Fibroblast of skin of left biceps (primary cell): ENCODE results near the gene GORASP1.

Source experiments
- DNase-seq, 2 experiments: peaks; one replicate each; pipeline ENCODE4 v3.0.0-alpha.2; 2013; ENCODE audit warnings: low read depth in 2 of 2

Gene GORASP1

DNA sequence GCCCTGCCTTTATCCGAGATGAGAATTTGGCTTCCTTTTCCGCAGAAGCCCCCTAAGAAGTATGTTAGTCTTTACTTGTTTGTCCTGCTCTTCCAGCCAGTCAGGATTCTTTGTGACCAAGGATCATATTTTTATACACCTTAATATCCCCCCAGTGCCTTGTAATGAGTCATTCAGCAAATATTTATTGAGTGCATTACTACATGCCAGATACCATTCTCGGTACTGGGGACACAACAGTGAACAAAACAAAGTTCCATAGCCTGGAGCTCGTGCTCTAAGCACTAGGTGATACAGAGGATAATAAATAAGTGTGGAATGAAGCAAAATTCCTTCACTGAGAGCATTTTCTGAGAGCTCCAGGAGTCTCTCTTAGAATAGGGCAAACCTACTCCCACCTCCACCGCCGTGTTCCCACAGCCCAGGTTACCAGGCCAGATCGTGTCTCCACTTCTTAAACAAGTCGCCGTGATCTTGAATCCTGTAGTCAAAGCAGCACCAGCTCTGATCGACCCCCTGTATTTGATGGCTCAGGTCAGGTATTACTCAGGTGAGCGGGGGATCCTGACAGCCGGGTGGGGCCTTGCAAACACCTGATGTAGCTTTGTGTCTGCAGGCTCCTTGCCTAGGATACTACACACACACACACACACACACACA lies 18.5 kb upstream of the GORASP1 start:
- DNase-seq: no peak

DNA sequence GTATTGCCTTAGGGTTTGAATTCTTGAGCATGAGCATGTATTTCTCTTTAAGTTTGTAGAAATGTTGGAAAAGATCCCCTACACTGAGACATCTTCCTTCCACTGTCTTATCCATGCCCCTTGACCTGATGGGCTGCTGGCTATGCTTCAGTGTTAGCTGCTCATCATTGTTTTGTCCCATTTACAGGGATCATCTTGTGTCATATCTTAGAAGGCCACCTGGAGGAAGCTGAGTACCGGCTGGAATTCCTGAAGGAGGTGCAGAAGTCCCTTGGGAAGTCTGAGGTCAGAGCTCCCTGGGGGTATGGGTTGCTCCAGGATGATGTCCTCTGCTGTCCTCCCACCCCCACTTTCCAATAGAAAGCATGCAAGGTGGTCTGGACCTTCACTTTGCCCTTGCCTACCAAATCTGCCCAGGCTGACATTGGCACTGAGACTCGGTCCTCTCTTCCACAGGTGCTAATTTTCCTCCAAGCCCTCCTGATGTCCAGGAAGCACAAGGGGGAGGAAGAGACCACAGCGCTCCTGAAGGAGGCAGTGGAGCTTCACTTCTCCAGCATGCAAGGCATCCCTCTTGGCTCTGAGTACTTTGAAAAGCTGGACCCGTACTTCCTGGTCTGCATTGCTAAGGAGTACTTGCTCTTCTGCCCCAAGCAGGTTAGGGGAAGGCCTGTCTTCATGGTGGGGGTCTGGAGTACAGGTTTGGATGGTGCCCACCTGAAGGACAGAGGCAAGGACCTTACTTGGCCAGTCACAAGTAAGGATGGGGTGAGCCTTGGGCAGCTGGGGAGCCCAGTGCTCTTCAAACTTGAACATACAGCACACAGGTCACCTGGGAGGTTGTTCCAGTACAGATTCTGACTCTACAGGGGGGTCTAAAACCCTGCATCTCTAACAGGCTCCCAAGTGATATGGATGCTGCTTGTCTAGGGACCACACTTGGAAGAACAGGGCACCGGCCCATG lies 17.7 kb upstream of the GORASP1 start:
- DNase-seq: no peak

DNA sequence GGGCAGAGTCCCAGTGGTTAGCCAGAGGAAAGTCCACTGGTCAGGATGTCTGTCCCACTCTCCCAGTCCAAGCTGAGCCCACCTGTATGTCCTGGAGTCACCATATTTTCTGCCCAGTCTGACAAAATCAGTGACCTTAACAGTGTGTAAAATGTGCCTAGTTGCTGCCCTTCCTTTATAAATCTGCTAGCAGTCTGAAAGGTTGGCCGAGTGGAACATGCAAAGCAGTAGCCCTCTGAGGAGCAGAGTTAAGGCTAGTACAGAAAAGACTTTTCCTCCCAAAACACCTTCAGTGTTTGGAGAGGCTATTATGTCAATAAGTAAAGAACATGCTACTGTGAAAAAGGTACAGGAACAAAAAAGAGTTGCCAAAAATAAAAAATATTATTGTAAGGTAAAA lies 15.4 kb upstream of the GORASP1 start:
- no peak for DNase-seq

DNA sequence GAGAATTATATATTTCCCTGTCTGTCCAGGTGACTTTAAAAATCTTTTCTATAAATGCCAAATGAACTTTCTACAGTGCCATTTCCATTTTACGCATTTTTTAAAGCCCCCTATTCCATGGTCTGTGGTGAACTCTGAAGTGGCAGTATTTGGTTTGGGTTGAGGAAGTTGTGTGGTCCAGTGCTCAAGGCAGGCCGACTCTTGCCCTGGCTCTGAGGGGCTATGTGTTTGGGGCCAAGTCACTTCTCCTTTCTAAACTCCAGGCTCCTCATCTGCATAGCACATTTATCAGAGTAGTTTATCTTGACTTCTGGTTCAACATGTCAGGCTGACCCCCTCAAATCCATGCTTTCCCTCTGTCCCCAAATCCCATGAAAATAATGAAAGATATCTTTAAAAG lies 14.2 kb upstream of the GORASP1 start:
- DNase-seq: no peak

DNA sequence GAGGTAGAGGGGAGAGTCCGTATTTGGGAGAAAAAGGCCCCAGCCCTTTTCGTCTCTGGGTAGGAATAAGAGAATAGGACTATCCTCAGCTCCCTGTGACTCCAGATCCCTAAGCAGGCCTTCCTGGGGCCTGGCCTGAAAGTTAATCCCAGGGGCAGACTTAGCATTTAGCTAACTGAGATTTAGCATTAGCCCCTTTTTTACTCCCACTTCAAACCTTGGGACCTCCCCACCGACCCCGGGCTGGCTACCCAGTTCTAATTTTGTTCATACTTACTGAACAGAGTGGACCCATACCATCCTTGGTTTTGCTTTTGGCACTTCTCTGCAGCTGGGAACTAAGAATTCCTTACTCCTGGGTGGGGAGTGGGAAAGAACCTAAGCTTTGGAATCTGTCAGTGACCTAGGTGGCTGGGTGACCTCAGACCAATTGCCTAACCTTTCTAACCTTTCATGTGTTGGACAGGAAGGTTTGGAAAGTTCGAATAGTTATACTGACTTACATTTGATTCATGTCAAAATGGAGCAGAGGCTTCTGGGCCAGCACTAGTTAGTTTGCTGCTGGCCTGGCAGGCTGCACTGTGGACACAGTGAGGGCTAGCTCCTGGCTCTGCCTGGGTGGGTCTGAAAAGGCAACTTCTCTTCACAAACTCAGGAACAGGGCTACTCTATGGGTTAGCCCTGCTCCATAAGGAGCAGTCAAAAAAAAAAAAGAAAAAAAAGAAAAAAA lies 11.7 kb upstream of the GORASP1 start:
- no peak for DNase-seq

DNA sequence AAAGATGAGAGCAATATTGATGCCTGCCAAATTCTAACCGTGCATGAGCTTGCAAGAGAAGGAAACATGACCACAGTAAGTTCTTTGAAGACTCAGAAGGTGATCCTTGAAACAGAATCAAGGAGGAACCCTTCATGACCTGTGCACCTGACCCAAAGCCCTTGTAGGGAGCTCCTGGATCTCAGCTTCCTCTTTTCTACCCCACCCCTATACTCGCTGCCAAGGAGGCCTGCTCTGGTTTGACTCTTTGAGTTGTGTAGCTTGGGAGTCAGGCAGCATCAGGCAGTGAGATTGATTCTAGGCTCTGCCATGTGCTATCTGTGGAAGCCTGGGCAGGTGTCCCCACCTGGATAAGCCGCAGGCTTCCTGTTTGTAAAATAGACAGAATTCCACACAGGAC lies 10.7 kb upstream of the GORASP1 start:
- DNase-seq: no peak

DNA sequence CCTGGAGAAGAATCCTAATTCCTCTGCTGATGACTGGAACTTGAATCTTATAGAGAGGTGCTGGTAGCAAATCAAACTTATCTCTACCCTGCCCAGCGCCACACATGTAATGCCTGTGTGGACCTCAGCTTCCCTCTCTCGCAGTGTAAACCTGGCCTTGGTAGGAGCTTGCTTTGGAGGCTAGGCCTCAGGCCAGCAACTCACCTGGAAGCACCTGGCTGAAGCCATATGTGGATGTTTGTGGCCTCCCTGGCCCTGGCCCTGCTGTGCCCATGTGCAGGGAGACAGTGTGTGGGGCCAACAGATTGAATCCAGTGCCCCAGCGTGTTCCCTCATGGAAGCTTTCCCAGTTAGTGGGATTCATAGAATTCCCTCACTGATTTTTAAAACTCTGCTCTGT lies 8.4 kb upstream of the GORASP1 start:
- no peak for DNase-seq

DNA sequence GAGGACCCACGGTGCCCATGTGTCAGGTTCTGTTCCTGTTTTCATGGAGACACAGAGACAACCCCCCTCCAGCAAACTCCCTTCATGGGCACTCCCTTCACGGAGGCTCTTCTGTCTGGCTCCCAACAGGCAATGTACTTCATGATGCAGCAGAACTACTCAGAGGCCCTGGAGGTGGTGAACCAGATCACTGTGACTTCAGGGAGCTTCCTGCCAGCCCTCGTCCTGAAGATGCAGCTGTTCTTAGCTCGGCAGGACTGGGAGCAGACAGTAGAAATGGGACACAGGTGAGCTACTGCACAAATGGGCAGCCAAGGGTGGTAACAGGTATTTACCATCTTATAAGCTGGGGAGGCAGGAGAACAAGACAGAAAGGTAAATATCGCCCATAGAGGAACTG lies 7.0 kb upstream of the GORASP1 start:
- DNase-seq: no peak

DNA sequence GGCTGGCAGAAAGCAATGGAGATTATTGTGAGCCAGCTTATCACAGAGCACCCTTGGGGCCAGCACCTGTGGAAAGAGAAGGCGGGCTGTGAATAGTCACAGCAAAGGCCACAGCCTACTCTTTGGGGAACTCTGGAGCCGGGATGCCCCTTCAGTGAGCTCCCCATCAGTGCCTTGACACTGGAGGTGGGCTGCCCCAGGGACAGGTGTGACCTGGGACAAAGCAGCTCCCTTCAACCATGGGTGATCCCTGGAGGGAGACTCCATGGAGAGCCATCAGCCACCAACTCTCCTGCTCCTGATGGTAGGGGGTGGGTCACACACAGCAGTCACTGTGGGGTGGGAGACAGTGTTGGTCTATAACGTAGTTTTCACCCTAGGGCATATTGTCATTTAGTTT lies 5.9 kb upstream of the GORASP1 start:
- DNase-seq: no peak

DNA sequence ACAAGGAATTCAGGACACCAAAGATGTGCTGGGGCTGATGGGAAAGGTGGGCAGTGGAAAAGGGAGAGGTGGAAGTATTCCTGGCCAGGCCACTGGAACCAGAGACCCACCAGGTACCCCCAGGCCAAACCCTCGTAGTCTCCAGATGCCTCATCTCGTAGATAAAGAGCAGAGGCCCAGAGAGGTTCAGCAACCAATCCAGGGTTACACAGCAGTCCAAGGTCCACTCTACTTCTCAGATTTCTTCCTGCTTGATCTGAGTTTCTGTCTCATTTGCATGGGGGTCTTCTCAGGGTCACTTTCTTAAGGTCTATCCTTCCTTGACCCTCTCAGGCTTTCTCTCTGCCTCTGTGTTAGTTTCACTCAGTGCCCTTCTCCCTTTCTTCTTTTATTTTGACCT lies 5.1 kb upstream of the GORASP1 start:
- DNase-seq: no peak

DNA sequence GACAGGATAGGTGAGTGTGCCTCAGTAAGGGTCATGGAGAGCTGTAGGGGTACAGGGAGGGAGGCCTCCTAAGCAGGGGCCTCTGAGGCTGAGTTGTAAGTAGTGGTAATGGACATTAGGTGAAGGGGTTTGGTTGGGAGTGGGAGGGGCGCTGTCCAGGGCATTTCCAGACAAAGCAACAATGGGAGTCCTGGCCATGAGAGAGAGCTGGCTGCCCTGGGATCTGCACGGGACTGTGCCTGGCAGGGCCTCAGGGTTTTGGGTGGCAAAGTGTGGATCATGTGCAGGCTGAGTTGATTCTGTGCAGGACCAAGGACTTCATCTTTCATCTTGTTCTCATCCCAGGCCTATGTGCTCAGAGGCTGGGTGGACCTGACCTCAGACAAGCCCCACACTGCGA lies 4.7 kb upstream of the GORASP1 start:
- no peak for DNase-seq

DNA sequence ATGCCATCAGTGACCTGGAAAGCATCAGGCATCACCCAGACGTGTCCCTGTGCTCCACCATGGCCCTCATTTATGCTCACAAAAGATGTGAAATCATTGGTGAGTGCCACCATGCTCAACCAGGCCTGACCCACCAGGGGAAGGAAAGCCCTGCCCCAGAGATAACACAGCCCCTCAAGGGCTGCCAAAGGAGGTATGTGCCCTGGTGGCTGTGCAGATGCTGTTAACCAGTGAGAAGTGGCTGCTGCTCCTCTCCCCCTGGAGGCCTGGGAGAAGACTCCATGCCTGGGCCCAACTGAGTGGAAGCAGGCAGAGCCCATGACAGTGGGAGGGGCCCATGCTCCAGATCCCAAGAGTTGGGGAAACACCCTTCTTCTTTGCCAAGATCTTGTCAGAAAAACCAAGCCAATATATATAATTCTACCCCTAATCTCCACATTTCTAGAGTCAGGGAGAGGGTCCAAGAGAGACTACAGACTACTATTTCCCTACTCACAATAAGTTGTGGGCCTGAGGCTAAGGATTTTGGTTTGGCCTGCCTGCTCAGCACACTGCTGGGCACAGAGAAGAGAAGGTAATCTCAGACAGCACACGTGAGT lies 2.7 kb upstream of the GORASP1 start:
- DNase-seq: no peak

DNA sequence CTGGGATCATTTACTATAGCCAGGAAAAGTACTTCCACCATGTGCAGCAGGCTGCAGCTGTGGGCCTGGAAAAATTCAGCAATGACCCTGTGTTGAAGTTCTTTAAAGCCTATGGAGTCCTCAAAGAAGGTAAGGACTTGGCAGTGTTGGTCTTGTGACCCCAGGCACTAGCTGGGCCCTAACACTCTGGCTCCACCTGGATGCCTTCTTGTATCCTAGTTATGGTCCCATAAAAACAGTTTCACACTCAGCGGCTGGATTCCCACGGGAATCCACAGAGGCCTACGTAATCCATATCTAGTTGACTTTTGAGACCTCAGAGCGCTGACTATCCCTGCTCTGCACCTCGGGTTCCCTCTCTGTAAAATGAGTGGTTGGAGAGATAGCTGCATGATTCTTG lies 1.7 kb upstream of the GORASP1 start:
- no peak for DNase-seq

DNA sequence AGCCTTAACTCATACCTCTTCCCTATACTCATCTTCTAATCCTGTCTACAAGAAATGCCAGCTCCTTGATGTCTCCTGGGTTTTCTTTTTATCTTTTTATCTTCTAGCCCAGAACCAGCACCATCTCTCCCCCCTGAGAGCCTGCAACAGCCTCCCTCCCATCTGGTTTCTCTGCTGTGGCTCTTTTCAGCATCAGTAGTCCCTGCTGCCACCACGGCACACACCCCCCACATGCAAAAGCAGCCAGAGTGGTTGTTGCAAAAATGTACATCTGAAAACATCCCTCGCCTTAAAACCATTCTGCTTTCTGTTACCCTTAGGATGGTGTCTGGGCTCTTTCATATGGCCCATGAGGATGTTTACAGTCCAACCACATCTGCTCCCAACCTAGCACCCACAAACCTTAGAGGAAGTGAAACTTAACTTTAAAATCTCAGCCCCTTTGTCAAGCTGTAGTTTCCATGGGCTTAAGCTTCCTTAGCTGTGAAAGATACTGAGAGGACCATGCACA lies 828 bp upstream of the GORASP1 start:
- DNase-seq: no peak

DNA sequence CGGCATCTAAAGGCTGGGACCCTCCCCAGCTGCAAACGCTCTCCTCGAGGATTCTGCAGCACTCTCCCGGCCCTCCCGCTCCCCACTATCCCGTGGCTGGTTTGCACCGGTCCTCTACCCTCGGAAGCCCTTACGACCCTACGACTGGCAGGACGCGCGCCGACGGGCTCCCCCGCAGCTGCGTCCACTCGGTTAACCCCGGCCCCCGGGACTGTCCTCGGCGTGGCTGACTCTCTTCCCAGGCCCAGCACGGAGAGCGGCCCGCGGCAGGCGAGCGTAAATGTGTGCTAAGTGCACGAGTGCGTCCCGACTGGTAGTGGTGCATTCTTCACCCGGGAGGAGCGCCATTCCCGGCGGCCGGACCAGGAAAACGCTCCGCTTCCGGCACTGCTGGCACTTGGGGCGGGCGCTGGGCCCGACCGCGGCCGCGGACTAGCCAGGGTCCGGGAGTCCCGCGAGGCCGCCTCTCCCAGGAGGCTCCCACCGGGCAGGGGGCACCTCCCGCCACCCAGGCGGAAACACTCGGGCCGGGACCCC lies 508 bp downstream of the GORASP1 start:
- no peak for DNase-seq

DNA sequence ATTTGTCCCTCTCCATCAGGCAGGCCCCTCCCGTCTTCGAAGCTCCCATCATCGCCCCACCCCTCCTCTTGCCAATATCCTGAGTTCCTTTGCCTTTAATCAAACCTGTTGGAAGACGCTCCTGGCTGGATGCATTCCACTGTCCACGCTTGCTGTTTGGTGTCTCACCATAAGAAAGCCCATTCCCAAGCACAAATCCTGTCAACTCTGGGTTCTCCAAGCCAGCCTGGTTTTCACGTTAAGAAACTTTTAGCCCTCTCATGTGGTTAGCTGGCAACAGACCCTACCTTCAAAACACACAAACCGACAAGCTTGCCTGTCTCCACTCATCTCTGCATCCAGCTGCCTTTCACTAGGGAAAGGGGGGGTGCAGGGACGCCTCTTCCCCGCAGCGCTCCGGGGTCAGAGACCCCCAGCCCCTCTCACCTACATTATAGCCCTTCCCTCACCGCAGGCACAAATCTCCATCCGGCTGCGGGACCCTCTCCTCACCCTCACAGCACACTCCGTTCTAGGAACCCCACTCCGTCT lies 1.1 kb downstream of the GORASP1 start:
- no peak for DNase-seq

DNA sequence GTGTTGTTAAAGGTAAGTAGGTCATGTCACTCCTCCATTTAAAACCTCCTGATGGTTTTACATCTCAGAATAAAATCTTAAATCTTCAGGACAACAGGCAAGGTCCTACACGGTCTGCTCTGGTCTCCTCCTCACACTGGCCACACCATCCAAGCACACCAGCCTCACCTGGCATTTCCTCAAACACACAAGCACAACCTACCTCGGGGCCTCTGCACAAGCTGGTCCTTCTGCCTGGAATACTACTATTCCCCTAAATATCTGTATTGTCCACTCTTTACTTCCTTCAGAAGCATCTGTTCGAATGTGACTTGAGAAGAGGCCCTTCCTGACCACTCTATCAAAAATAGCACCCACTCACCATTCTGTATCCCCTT lies 1.8 kb downstream of the GORASP1 start:
- no peak for DNase-seq

DNA sequence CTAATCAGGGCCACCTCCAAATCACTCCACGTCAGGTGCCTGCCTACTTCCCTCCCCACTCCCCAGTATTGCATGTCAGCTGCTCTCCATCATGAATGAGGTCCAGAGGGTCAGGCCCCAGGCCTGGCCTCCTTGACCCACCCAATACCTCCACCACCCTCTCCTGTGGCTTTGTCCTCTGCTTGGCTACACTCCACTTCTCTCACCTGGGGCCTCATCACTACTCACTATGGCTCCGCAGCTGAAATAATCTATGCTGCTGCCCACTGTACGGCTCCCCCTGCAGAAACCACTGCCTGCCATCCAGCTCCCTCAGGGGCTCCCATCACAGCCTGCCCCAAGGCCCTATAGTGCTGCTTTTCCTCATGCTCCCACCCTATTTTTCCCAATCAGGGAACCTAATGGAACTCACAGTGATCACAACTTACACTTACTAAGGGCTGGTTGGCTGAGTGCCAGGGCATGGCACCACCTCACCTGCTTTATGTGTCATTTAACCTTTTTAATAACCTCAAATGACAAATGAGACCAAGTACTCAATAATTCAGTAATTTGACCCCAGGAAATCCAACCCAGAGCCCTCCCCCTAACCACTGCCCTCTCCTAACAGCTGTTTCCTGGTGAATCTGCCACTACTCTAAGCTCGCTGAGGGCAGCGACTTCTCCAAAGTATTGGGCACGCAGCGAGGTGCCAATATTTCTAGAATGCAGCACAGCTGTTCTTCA lies 2.3 kb downstream of the GORASP1 start:
- no peak for DNase-seq

DNA sequence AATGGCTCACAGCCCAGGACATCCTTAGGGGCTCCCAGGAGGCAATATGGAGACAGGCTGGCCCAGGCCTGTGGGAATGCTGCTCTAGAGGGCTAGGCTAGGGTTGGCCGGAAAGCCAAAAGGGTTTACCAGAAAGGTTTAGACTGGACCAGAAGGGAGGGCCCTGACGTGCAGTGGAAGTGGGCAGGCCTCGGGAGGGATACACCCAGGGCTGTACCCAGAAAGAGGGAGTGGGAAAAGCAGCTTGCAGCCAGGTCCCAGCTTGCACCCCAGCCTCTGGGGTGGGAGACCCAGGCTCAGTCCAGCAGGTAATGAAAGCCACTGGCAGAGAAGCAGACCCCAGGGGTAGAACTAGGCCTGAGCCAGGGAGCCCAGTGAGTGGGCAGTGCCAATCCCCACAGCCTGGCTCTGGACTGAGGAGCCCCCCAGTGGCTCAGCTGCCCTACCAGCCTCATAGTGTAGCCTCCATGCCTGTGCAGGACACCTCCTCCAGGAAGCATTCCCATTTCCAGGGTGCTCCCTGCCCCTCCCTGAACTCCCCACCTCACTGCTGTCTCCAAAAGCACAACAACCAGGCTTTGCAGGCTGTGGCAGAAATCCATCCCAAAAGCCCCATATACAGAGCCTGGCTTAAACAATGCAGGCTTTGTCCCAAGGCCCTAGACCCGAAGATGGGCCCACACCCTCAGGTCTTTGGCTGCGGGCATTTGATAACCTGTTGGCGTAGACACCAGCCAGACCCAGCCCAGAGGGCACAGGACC lies 3.5 kb downstream of the GORASP1 start:
- DNase-seq: no peak

DNA sequence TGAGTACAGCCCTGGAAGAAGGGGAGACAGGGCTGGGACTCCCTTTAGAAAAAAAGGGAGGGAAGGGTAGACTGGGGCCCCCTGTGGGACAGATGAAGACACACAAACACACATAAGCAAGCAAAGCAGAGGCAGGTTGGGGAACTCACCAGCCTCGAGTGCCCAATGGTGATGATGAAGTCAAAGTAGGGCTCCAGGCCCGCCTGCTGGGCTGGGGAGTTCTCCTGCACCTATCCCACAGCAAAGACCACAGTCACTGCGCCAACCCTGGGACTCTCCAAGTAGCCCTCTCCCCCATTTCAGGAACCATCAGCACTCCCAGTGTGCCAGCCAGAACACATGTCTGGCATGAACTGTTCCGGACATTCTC lies 4.1 kb downstream of the GORASP1 start:
- DNase-seq: no peak
